Gastroesophageal sphincter (tissue), 3 donors: ENCODE measurements around the gene MAFF.

ENCODE experiments used
- EP300 ChIP-seq: sonication (generic); formaldehyde crosslinking; IDR thresholded peaks from one replicate; pipeline ENCODE4 v1.6.1; 2017; ENCODE audit warnings: antibody characterized with exemption, mild to moderate bottlenecking
- POLR2A ChIP-seq, 2 donors: fragments of 450-650 bp; IDR thresholded peaks; one replicate each; pipeline ENCODE4 v1.6.1; 2017; ENCODE audit warnings: antibody characterized with exemption in 2 of 2, mild to moderate bottlenecking in 2 of 2, moderate library complexity in 1 of 2
- POLR2AphosphoS5 ChIP-seq: sonication (generic); formaldehyde crosslinking; IDR thresholded peaks from one replicate; pipeline ENCODE4 v1.6.1; 2017; ENCODE audit warnings: antibody characterized with exemption
- TF ChIP-seq, protein P1 (sequence below), 4 experiments: fragments of 200-600 bp in 2 of 4; fragments of 450-650 bp in 2 of 4; sonication (generic) in 1 of 4; IDR thresholded peaks; one replicate each; pipeline ENCODE4 v1.5.1; 2017 to 2019; ENCODE audit warnings: antibody characterized with exemption in 4 of 4, mild to moderate bottlenecking in 2 of 4, moderate library complexity in 2 of 4

- TF ChIP-seq, protein P1, sequence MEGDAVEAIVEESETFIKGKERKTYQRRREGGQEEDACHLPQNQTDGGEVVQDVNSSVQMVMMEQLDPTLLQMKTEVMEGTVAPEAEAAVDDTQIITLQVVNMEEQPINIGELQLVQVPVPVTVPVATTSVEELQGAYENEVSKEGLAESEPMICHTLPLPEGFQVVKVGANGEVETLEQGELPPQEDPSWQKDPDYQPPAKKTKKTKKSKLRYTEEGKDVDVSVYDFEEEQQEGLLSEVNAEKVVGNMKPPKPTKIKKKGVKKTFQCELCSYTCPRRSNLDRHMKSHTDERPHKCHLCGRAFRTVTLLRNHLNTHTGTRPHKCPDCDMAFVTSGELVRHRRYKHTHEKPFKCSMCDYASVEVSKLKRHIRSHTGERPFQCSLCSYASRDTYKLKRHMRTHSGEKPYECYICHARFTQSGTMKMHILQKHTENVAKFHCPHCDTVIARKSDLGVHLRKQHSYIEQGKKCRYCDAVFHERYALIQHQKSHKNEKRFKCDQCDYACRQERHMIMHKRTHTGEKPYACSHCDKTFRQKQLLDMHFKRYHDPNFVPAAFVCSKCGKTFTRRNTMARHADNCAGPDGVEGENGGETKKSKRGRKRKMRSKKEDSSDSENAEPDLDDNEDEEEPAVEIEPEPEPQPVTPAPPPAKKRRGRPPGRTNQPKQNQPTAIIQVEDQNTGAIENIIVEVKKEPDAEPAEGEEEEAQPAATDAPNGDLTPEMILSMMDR (IDR thresholded peaks at IDR 0.05): no peak
- TF ChIP-seq EP300 (no peak), POLR2AphosphoS5 (no peak), POLR2A (IDR thresholded peaks at IDR 0.05) (no peak)
Observed at GRCh38 chr22:38246046-38246658, 44.4 kb downstream of the MAFF start.
